Panc1 (cell line): ENCODE measurements around the gene KMT2B.

ENCODE experiments used
- POLR2AphosphoS5 ChIP-seq: IDR thresholded peaks from 2 replicates; pipeline ENCODE4 v1.6.1; 2012; ENCODE audit warnings: mild to moderate bottlenecking, low read depth, low read length, moderate library complexity
- SIN3A ChIP-seq: IDR thresholded peaks from 2 replicates; pipeline ENCODE4 v1.6.1; 2012; ENCODE audit warnings: low read depth, mild to moderate bottlenecking, low read length, moderate library complexity, borderline replicate concordance; ENCODE audit not compliant: insufficient read depth
- TCF7L2 ChIP-seq: IDR thresholded peaks from 2 replicates; pipeline ENCODE4 v1.6.1; 2011; ENCODE audit warnings: mild to moderate bottlenecking, low read depth, low read length, inconsistent platforms
- TF ChIP-seq, protein P1 (sequence below): fragments of 450-650 bp; IDR thresholded peaks from 2 replicates; pipeline ENCODE4 v1.5.1; 2017; ENCODE audit warnings: mild to moderate bottlenecking
- TF ChIP-seq, protein P2 (sequence below), 2 experiments: IDR thresholded peaks; 2 replicates each; pipeline ENCODE4 v1.6.1; 2011 to 2012; ENCODE audit warnings: low read depth in 2 of 2, control low read depth in 1 of 2, low read length in 1 of 2, mild to moderate bottlenecking in 1 of 2, moderate library complexity in 1 of 2; ENCODE audit not compliant: insufficient read depth in 1 of 2

DNA sequence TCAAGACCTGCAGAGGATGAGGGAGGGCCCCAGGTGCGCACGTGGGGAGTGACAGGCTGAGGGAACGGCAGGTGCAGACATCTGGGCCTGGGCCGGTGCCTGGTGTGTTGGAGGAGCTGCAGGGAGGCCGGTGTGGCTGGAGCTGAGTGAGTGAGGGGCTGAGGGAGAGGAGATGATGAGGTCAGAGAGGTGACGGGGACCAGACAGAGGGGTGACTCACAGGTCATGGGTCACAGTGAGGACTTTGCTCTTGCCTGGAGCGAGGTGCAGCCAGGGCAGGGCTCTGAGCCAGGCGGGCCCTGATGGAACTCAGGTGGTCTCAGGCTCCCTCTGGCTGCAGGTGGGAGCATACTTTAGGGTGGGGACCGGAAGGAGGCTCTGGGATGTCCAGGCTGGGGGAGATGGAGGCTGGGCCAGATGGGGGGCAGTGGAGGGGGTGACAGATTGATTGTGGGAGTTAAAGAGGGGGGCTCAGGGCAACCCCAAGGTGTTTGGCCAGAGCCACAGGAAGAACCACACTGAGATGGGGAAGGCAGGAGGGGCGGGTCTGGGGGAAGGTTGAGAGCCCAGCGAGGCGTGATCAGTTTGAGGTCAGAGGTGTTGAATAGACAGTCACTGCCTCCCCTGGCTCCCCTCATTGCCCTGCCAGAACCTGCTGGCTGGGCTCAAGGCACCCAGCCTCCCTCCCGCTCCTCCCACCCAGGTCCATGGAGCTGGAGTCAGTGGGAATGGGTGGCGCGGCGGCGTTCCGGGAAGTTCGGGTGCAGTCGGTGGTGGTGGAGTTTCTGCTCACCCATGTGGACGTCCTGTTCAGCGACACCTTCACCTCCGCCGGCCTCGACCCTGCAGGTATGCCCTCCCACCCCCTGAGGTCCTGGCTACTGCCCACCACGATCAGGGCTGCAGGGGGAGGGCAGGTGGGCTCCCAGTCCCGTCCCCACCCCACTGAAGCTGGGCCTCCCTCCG lies 65.9 kb downstream of the KMT2B start:
- TF ChIP-seq, protein P1, sequence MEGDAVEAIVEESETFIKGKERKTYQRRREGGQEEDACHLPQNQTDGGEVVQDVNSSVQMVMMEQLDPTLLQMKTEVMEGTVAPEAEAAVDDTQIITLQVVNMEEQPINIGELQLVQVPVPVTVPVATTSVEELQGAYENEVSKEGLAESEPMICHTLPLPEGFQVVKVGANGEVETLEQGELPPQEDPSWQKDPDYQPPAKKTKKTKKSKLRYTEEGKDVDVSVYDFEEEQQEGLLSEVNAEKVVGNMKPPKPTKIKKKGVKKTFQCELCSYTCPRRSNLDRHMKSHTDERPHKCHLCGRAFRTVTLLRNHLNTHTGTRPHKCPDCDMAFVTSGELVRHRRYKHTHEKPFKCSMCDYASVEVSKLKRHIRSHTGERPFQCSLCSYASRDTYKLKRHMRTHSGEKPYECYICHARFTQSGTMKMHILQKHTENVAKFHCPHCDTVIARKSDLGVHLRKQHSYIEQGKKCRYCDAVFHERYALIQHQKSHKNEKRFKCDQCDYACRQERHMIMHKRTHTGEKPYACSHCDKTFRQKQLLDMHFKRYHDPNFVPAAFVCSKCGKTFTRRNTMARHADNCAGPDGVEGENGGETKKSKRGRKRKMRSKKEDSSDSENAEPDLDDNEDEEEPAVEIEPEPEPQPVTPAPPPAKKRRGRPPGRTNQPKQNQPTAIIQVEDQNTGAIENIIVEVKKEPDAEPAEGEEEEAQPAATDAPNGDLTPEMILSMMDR = no peak
- TF ChIP-seq POLR2AphosphoS5 (no peak), SIN3A (no peak), TCF7L2 (no peak)
- TF ChIP-seq, protein P2, sequence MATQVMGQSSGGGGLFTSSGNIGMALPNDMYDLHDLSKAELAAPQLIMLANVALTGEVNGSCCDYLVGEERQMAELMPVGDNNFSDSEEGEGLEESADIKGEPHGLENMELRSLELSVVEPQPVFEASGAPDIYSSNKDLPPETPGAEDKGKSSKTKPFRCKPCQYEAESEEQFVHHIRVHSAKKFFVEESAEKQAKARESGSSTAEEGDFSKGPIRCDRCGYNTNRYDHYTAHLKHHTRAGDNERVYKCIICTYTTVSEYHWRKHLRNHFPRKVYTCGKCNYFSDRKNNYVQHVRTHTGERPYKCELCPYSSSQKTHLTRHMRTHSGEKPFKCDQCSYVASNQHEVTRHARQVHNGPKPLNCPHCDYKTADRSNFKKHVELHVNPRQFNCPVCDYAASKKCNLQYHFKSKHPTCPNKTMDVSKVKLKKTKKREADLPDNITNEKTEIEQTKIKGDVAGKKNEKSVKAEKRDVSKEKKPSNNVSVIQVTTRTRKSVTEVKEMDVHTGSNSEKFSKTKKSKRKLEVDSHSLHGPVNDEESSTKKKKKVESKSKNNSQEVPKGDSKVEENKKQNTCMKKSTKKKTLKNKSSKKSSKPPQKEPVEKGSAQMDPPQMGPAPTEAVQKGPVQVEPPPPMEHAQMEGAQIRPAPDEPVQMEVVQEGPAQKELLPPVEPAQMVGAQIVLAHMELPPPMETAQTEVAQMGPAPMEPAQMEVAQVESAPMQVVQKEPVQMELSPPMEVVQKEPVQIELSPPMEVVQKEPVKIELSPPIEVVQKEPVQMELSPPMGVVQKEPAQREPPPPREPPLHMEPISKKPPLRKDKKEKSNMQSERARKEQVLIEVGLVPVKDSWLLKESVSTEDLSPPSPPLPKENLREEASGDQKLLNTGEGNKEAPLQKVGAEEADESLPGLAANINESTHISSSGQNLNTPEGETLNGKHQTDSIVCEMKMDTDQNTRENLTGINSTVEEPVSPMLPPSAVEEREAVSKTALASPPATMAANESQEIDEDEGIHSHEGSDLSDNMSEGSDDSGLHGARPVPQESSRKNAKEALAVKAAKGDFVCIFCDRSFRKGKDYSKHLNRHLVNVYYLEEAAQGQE (IDR thresholded peaks at IDR 0.05; ENCODE audit: insufficient read depth in 1 of 2, low read depth in 2 of 2, low read length in 1 of 2) = no peak
